T-helper 2 cell treated with Interferon-gamma antibody and Interleukin-4, amounts not matched to agents 100 ng/mL and 5 ng/mL, for 36 hours (primary cell): Measurements from ENCODE around the gene PLIN1. TPM values are rescaled to one million over a fixed set of nuclear protein-coding genes. Genes with fewer than 3 reads are reported as not detected.

Experiments
- intact Hi-C: fragments of 100-400 bp; cut with micrococcal nuclease; formaldehyde crosslinking; loops from one replicate; pipeline ENCODE4 v1.15.1; 2023
- total RNA-seq: library from RNA; stranded (reverse); gene quantifications from 2 replicates; pipeline ENCODE4 v1.2.3, GENCODE V29; 2022

The PLIN1 gene
- total RNA-seq, 1 donor from 2014 or later = not detected

GRCh38 chr15:89628806-89629715, 50.1 kb downstream of the PLIN1 start:
- intact Hi-C loops = no loop called here

- intact Hi-C loops = no loop called here
Measured at GRCh38 chr15:89628301-89628700, 50.9 kb downstream of the PLIN1 start.

GRCh38 chr15:89627256-89627970, 51.8 kb downstream of the PLIN1 start:
- intact Hi-C loops = no loop called here

GRCh38 chr15:89625716-89626115, 53.5 kb downstream of the PLIN1 start:
- intact Hi-C loops = no loop called here

GRCh38 chr15:89623165-89623564, 56.0 kb downstream of the PLIN1 start:
- intact Hi-C loops = no loop called here

- intact Hi-C loops = no loop called here
Measured at GRCh38 chr15:89621547-89621946, 57.6 kb downstream of the PLIN1 start.

- intact Hi-C loops = no loop called here
Measured at GRCh38 chr15:89616228-89616627, 62.9 kb downstream of the PLIN1 start.

GRCh38 chr15:89615135-89615534, 64.0 kb downstream of the PLIN1 start:
- intact Hi-C loops = no loop called here

Other genes starting within 250 kb of the PLIN1 start
- not detected in 2 replicates for gene RHCG, start 182.8 kb downstream of the PLIN1 start, total RNA-seq
- 19.6 and 20.9 TPM in 2 replicates for gene TICRR, start 103.9 kb downstream of the PLIN1 start, total RNA-seq
- 0.84 and 1.0 TPM in 2 replicates for gene KIF7, start 23.9 kb downstream of the PLIN1 start, total RNA-seq
- 0.75 and 0.93 TPM in 2 replicates for gene PEX11A, start 11.4 kb upstream of the PLIN1 start, total RNA-seq
- gene WDR93, start 11.4 kb upstream of the PLIN1 start, total RNA-seq = not detected in 2 replicates
- gene MESP1, start 71.9 kb upstream of the PLIN1 start, total RNA-seq = 1.8 and 2.8 TPM in 2 replicates
- gene MESP2, start 97.0 kb upstream of the PLIN1 start, total RNA-seq = not detected in 2 replicates
- gene ANPEP, start 135.5 kb upstream of the PLIN1 start, total RNA-seq = 12.0 and 12.3 TPM in 2 replicates
- gene AP3S2, start 214.6 kb upstream of the PLIN1 start, total RNA-seq = 30.0 and 32.3 TPM in 2 replicates
- gene ARPIN, start 233.6 kb upstream of the PLIN1 start, total RNA-seq = not detected in 2 replicates